ENCODE measurements around the gene MT1X. TPM values are rescaled to one million over a fixed set of nuclear protein-coding genes. Genes with fewer than 3 reads are reported as not detected.

Gene MT1X
- total and polyA plus RNA-seq, 2 experiments from 2014 or later, result 293 to 942 TPM

DNA sequence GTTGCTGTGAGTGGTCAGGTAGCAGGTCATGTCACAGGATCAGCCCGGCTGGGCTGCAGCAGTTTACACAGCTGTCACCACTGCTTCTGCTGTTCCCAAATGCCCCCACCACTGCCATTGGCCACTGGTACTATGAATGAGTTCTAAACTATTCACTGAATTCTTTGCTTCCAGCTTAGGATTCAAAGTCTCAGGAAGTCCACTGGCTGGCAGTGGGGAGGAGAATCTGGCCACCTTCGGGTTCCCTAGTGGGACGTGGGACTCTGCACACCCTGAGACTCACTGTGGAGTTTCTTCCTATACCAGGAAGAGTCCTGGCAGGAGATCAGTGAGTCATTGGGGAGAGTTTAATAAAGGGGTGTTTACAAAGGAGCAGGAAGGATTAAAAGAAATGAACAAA lies 6.9 kb downstream of the MT1X start:
- Histone ChIP-seq H2AFZ (no peak overlapping the region), H3K36me3 (ENCODE audit: insufficient read depth) (no peaks in the 10 kb centered on the region), H3F3A (replicated peaks; ENCODE audit: low read depth) (no peaks in the 10 kb centered on the region), H3K4me2 (no peak overlapping the region), H3K9me2 (ENCODE audit: insufficient read depth) (no peaks in the 10 kb centered on the region), H3K27me3 (ENCODE audit: insufficient read depth) (no peaks in the 10 kb centered on the region), H4K20me1 (replicated peaks; ENCODE audit: insufficient read depth) (no peaks in the 10 kb centered on the region), H3K4me3 (no peak overlapping the region), H3K79me2 (replicated peaks; ENCODE audit: insufficient read depth) (no peaks in the 10 kb centered on the region), H3K27ac (ENCODE audit: low read depth) (no peak overlapping the region), H3K4me1 (ENCODE audit: insufficient read depth) (peaks cover 4% of the 10 kb centered on the region; the same call in 1 of the 2 replicates)
- no peak for ATAC-seq
- peaks cover 27% of the 10 kb centered on the region for H3K36me3 Mint-ChIP-seq (ENCODE audit: low read depth)
- no peak overlapping the region for H3K4me3 Mint-ChIP-seq
- no peak overlapping the region for H3K27ac Mint-ChIP-seq
- peaks cover 10% of the 10 kb centered on the region for H3K4me1 Mint-ChIP-seq
- peaks cover 11% of the 10 kb centered on the region; the same call in 2 of the 3 replicates for H3K9me3 Mint-ChIP-seq
- peaks cover 14% of the 10 kb centered on the region for H3K27me3 Mint-ChIP-seq (ENCODE audit: insufficient read depth, low read depth, poor library complexity)
- no peak for DNase-seq (ENCODE audit: low spot score)
- TF ChIP-seq CREB1 (CRISPR knock-in tag; IDR thresholded peaks at IDR 0.05; ENCODE audit: low read depth) (no peak), POLR2AphosphoS5 (IDR thresholded peaks at IDR 0.05; ENCODE audit: low read depth) (no peak), ZNF331 (CRISPR knock-in tag; IDR thresholded peaks at IDR 0.05; ENCODE audit: low read depth) (no peak), EZH2 (IDR thresholded peaks at IDR 0.05; ENCODE audit: low read depth, unreplicated experiment) (no peak), NANOG (IDR thresholded peaks at IDR 0.05; ENCODE audit: borderline replicate concordance) (no peak), ZNF114 (CRISPR knock-in tag; IDR thresholded peaks at IDR 0.05) (no peak)
- TF ChIP-seq, protein P1, sequence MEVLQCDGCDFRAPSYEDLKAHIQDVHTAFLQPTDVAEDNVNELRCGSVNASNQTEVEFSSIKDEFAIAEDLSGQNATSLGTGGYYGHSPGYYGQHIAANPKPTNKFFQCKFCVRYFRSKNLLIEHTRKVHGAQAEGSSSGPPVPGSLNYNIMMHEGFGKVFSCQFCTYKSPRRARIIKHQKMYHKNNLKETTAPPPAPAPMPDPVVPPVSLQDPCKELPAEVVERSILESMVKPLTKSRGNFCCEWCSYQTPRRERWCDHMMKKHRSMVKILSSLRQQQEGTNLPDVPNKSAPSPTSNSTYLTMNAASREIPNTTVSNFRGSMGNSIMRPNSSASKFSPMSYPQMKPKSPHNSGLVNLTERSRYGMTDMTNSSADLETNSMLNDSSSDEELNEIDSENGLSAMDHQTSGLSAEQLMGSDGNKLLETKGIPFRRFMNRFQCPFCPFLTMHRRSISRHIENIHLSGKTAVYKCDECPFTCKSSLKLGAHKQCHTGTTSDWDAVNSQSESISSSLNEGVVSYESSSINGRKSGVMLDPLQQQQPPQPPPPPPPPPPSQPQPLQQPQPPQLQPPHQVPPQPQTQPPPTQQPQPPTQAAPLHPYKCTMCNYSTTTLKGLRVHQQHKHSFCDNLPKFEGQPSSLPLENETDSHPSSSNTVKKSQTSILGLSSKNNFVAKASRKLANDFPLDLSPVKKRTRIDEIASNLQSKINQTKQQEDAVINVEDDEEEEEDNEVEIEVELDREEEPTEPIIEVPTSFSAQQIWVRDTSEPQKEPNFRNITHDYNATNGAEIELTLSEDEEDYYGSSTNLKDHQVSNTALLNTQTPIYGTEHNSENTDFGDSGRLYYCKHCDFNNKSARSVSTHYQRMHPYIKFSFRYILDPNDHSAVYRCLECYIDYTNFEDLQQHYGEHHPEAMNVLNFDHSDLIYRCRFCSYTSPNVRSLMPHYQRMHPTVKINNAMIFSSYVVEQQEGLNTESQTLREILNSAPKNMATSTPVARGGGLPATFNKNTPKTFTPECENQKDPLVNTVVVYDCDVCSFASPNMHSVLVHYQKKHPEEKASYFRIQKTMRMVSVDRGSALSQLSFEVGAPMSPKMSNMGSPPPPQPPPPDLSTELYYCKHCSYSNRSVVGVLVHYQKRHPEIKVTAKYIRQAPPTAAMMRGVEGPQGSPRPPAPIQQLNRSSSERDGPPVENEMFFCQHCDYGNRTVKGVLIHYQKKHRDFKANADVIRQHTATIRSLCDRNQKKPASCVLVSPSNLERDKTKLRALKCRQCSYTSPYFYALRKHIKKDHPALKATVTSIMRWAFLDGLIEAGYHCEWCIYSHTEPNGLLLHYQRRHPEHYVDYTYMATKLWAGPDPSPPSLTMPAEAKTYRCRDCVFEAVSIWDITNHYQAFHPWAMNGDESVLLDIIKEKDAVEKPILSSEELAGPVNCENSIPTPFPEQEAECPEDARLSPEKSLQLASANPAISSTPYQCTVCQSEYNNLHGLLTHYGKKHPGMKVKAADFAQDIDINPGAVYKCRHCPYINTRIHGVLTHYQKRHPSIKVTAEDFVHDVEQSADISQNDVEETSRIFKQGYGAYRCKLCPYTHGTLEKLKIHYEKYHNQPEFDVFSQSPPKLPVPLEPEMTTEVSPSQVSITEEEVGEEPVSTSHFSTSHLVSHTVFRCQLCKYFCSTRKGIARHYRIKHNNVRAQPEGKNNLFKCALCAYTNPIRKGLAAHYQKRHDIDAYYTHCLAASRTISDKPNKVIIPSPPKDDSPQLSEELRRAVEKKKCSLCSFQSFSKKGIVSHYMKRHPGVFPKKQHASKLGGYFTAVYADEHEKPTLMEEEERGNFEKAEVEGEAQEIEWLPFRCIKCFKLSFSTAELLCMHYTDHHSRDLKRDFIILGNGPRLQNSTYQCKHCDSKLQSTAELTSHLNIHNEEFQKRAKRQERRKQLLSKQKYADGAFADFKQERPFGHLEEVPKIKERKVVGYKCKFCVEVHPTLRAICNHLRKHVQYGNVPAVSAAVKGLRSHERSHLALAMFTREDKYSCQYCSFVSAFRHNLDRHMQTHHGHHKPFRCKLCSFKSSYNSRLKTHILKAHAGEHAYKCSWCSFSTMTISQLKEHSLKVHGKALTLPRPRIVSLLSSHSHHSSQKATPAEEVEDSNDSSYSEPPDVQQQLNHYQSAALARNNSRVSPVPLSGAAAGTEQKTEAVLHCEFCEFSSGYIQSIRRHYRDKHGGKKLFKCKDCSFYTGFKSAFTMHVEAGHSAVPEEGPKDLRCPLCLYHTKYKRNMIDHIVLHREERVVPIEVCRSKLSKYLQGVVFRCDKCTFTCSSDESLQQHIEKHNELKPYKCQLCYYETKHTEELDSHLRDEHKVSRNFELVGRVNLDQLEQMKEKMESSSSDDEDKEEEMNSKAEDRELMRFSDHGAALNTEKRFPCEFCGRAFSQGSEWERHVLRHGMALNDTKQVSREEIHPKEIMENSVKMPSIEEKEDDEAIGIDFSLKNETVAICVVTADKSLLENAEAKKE (CRISPR knock-in tag; IDR thresholded peaks at IDR 0.05), result no peak
- TF ChIP-seq, protein P2, sequence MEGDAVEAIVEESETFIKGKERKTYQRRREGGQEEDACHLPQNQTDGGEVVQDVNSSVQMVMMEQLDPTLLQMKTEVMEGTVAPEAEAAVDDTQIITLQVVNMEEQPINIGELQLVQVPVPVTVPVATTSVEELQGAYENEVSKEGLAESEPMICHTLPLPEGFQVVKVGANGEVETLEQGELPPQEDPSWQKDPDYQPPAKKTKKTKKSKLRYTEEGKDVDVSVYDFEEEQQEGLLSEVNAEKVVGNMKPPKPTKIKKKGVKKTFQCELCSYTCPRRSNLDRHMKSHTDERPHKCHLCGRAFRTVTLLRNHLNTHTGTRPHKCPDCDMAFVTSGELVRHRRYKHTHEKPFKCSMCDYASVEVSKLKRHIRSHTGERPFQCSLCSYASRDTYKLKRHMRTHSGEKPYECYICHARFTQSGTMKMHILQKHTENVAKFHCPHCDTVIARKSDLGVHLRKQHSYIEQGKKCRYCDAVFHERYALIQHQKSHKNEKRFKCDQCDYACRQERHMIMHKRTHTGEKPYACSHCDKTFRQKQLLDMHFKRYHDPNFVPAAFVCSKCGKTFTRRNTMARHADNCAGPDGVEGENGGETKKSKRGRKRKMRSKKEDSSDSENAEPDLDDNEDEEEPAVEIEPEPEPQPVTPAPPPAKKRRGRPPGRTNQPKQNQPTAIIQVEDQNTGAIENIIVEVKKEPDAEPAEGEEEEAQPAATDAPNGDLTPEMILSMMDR (conservative IDR thresholded peaks at IDR 0.05; ENCODE audit: low read depth in 2 of 2), result no peak
